ENCODE results near the gene ELP5.

The ELP5 gene, protein sequence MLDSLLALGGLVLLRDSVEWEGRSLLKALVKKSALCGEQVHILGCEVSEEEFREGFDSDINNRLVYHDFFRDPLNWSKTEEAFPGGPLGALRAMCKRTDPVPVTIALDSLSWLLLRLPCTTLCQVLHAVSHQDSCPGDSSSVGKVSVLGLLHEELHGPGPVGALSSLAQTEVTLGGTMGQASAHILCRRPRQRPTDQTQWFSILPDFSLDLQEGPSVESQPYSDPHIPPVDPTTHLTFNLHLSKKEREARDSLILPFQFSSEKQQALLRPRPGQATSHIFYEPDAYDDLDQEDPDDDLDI

DNA sequence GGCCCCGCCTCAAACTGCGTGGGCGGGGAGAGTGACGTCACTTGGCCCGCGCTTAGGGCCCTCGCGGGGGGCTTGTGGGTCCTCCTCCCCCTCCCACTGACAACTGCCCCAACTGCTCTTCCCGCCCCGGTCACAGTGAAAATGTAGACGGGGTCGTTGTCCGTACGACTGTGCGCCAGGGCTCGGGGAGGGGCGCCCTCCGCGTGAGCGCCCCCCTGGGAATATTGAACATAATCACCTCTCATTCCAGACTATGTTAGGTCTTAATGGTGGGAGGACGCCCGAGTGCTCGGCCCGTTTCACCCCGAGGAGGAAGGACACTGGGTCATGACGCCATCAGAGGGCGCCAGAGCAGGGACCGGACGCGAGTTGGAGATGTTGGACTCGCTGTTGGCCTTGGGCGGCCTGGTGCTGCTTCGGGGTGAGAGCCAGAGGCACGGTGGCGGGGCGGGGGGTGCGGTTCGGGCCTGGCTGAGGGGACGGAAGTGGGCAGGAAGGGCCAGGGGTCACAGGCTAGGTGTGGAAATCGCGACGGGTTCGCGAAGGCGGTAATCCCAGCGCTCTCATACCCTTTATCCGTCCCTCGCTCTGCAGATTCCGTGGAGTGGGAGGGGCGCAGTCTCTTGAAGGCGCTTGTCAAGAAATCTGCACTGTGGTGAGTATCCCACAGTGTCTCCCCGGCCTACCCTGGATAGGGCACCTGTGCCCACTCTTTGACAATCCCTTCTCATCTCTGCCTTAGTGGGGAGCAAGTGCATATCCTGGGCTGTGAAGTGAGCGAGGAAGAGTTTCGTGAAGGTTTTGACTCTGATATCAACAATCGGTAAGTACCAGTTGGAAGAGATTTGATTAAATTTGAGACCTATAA is at the start of gene ELP5:
Gene ELP5, plus strand, starts transcription at position 40 of the 868 bp plus-strand sequence. Its CDS starts 336 bp downstream, at position 376.
- Histone ChIP-seq H3K27me3 (ENCODE audit: control insufficient read depth in 1 of 2, insufficient read depth in 2 of 2, low read length in 2 of 2) (no peaks in the 10 kb centered on the region), H3K27ac (ENCODE audit: low read length) (peak within 1 kb of the TSS; percentile 99), H3K9ac (ENCODE audit: low read length in 2 of 2) (peak within 1 kb of the TSS; percentile 96 to 98), H3K9me3 (ENCODE audit: control insufficient read depth in 2 of 2, low read length in 2 of 2) (no peaks in the 10 kb centered on the region), H3K4me3 (ENCODE audit: low read length in 2 of 2) (peak within 1 kb of the TSS; percentile 87), H3K36me3 (ENCODE audit: control insufficient read depth in 2 of 2, insufficient read depth in 2 of 2, low read length in 2 of 2) (peaks cover 12 to 22% of the 10 kb centered on the region in 2 donors), H3K4me1 (ENCODE audit: control insufficient read depth, insufficient read depth, low read length) (peaks cover 30% of the 10 kb centered on the region)

DNA sequence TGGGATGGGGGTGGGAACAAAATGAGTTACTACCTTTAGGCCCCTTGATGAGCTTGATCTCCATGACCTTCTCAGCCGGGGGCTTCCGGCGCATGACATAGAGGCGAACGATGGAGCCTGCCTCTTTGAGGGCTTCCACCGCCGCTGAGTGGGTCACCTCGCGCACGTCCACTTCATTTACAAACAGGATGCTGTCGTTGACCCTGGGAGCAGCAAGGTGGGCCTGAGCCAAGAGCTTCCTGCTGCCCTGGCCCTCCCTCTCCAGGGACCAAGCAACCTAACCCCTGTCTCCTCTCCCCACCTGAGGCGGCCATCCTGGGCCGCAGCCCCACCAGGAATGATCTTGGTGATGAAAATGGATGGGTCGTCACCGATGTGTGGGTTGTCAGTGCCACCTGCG is 48.6 kb upstream of the ELP5 start:
- Histone ChIP-seq H3K9me3 (ENCODE audit: control insufficient read depth in 2 of 2, low read length in 2 of 2) (no peaks in the 10 kb centered on the region), H3K27me3 (ENCODE audit: control insufficient read depth in 1 of 2, insufficient read depth in 2 of 2, low read length in 2 of 2) (no peaks in the 10 kb centered on the region), H3K4me1 (ENCODE audit: control insufficient read depth, insufficient read depth, low read length) (peaks cover 18% of the 10 kb centered on the region), H3K36me3 (ENCODE audit: control insufficient read depth in 2 of 2, insufficient read depth in 2 of 2, low read length in 2 of 2) (peaks cover 9 to 17% of the 10 kb centered on the region in 2 donors), H3K4me3 (ENCODE audit: low read length in 2 of 2) (no peak overlapping the region), H3K9ac (ENCODE audit: low read length in 2 of 2) (no peak overlapping the region), H3K27ac (ENCODE audit: low read length) (no peak overlapping the region)

DNA sequence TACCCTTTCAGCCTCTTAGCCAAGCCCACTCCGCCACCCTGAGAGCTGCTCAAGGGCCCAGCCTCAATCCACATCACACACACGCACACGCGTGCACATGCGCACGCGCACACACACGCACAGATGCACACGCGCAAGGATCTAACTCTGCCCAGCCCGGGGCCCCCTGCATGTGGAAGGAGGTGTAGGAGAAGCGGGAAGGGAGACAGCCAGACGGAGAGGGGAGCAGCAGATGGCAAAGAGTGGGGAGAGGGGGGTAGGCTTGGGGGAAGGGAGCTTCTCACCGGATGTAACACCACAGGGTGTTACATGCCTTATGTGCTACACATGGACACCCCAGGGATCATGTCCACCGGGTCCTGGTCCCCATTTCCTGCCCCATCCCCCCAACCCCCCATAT is 47.7 kb upstream of the ELP5 start:
- no peaks in the 10 kb centered on the region for H3K27me3 ChIP-seq (ENCODE audit: control insufficient read depth in 1 of 2, insufficient read depth in 2 of 2, low read length in 2 of 2)
- peak overlapping the region; percentile 68 to 82 for H3K4me3 ChIP-seq (ENCODE audit: low read length in 2 of 2)
- peaks cover 18% of the 10 kb centered on the region for H3K4me1 ChIP-seq (ENCODE audit: control insufficient read depth, insufficient read depth, low read length)
- peak overlapping the region in 1 of 2 donors; percentile 61 for H3K9ac ChIP-seq (ENCODE audit: low read length in 2 of 2)
- H3K27ac ChIP-seq (ENCODE audit: low read length): peak overlapping the region; percentile 69
- H3K9me3 ChIP-seq (ENCODE audit: control insufficient read depth in 2 of 2, low read length in 2 of 2): no peaks in the 10 kb centered on the region
- H3K36me3 ChIP-seq (ENCODE audit: control insufficient read depth in 2 of 2, insufficient read depth in 2 of 2, low read length in 2 of 2): peaks cover 9 to 17% of the 10 kb centered on the region in 2 donors

DNA sequence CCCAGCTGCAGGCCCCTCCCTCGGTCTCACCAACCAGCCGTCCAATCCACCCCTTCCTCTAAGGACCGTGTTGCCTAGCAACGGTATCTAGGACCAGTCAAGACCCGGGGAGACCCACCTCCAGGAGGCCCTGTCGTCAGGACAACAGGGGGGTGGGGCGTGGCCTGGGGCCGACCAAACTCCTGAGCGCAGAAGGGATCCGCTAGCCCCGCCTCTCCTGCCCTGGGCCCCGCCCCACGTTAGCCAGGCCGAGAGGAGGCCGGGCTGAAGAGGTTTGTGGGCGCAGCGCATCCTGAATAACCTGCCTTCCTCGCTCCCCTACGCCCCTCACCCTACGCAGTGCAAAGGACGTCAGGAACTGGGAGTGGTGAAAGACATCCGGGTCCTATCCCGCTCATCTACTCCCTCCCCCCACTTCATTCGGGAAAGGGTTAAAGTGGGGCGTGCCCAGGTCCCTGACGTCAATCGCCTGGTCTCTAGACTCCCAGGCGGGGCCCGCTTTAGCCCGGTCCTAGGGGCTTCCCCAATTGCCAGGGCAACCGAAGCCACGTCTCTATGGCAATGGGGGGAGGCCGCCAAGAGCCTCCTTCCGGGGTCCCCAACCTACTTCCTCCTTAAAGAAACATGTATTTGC is 47.1 kb upstream of the ELP5 start:
- Histone ChIP-seq H3K4me1 (ENCODE audit: control insufficient read depth, insufficient read depth, low read length) (peaks cover 18% of the 10 kb centered on the region), H3K27ac (ENCODE audit: low read length) (peak overlapping the region; percentile 69), H3K4me3 (ENCODE audit: low read length in 2 of 2) (peak overlapping the region; percentile 68 to 82), H3K36me3 (ENCODE audit: control insufficient read depth in 2 of 2, insufficient read depth in 2 of 2, low read length in 2 of 2) (peaks cover 9 to 17% of the 10 kb centered on the region in 2 donors), H3K9ac (ENCODE audit: low read length in 2 of 2) (peak overlapping the region; percentile 61 to 80), H3K9me3 (ENCODE audit: control insufficient read depth in 2 of 2, low read length in 2 of 2) (no peaks in the 10 kb centered on the region), H3K27me3 (ENCODE audit: control insufficient read depth in 1 of 2, insufficient read depth in 2 of 2, low read length in 2 of 2) (no peaks in the 10 kb centered on the region)

DNA sequence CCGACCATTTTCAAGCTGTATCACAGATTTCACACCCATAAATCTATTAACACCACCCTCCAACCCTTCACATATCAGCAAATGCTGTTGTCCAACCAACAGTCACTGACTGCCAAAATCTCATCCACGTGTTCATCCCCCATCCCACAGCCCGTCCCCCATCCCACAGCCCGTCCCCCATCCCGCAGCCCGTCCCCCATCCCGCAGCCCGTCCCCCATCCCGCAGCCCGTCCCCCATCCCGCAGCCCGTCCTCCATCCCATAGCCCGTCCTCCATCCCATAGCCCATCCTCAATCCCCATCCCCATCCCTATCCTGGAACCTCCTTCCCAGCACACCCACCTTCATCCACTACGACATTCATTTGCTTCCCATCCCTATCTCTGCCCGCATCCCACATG is 46.5 kb upstream of the ELP5 start:
- Histone ChIP-seq H3K9ac (ENCODE audit: low read length in 2 of 2) (peak overlapping the region; percentile 61 to 80), H3K4me1 (ENCODE audit: control insufficient read depth, insufficient read depth, low read length) (peaks cover 18% of the 10 kb centered on the region)

DNA sequence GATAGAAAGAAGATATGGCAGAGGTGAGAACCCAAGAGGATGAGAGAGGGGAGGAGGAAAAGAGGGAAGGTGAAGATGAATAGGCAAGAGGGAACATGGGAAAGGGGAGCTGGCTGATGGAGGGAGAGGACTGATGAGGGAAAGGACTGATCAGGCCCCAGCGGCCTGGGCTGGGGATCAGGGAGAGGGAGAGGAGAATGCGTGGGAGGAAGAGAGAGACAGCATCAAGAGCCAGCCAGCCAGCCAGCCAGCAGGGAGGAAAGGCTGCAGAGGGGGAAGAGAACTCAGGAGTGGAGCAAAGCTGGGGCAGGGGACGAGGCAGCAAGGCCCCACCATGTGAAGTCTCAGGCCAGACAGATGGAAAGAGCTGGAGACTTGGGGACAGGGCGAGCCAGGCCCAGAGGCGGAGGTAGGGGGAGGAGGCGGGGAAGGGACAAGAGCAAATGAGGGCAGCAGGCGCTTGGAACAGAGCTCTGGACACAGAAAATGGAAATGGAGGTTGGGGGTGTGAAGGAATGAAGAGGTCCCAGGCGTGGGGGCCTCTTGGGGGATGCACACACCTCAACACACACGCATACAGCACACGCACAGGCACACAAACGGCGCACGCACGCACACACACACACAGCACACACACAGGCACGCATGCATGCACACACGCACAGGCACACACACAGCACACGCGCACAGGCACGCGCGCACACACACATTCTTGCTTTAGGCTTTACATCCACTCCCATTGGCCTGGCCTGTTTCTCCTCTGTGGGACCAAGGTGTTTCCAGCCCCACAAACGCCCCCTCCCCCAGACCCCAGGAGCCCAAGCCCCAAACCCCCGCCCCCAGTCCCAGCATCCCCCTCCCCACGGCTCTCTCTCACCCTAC is 44.7 kb upstream of the ELP5 start:
- Histone ChIP-seq H3K9me3 (ENCODE audit: control insufficient read depth in 2 of 2, low read length in 2 of 2) (no peaks in the 10 kb centered on the region), H3K9ac (ENCODE audit: low read length in 2 of 2) (peak overlapping the region in 1 of 2 donors; percentile 32), H3K36me3 (ENCODE audit: control insufficient read depth in 2 of 2, insufficient read depth in 2 of 2, low read length in 2 of 2) (peaks cover 9 to 13% of the 10 kb centered on the region in 2 donors), H3K4me3 (ENCODE audit: low read length in 2 of 2) (peak overlapping the region in 1 of 2 donors; percentile 8), H3K4me1 (ENCODE audit: control insufficient read depth, insufficient read depth, low read length) (peaks cover 24% of the 10 kb centered on the region), H3K27me3 (ENCODE audit: control insufficient read depth in 1 of 2, insufficient read depth in 2 of 2, low read length in 2 of 2) (no peaks in the 10 kb centered on the region), H3K27ac (ENCODE audit: low read length) (no peak overlapping the region)

More for the DNA sequence above, 46.5 kb upstream of the ELP5 start:
- Histone ChIP-seq H3K9me3 (ENCODE audit: control insufficient read depth in 2 of 2, low read length in 2 of 2) (no peaks in the 10 kb centered on the region), H3K27ac (ENCODE audit: low read length) (peak overlapping the region; percentile 69), H3K36me3 (ENCODE audit: control insufficient read depth in 2 of 2, insufficient read depth in 2 of 2, low read length in 2 of 2) (peaks cover 9 to 17% of the 10 kb centered on the region in 2 donors), H3K27me3 (ENCODE audit: control insufficient read depth in 1 of 2, insufficient read depth in 2 of 2, low read length in 2 of 2) (no peaks in the 10 kb centered on the region), H3K4me3 (ENCODE audit: low read length in 2 of 2) (peak overlapping the region; percentile 68 to 82)

DNA sequence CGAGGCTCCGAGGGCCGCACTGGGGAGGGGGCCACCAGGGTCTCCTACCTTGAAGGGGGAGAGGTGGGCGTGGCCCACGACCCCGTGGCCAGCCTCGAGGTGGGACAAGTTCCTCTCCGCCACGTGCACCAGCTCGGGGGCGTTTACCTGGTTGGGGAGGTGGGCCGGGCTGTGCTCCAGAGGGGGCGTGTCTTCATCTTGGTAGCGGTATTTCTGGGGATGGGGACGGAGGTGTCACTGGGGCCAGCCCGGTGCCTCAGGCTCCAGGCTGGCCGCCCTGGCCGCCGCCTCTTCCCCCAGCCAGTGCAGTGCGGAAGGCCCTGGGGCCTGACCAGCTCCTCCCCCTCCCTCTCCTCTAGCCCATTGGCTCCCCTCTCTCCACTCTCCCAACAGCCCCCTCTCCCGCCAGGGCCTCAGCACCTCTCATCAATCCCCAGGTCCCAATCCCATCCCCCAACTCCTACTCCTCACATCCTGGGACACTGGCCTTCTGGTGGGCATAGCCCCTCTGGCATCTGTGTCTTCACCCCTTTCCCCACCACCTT is 43.9 kb upstream of the ELP5 start:
- Histone ChIP-seq H3K9me3 (ENCODE audit: control insufficient read depth in 2 of 2, low read length in 2 of 2) (no peaks in the 10 kb centered on the region), H3K36me3 (ENCODE audit: control insufficient read depth in 2 of 2, insufficient read depth in 2 of 2, low read length in 2 of 2) (peaks cover 3 to 6% of the 10 kb centered on the region in 2 donors), H3K9ac (ENCODE audit: low read length in 2 of 2) (no peak overlapping the region), H3K27ac (ENCODE audit: low read length) (no peak overlapping the region), H3K4me3 (ENCODE audit: low read length in 2 of 2) (no peak overlapping the region), H3K4me1 (ENCODE audit: control insufficient read depth, insufficient read depth, low read length) (peaks cover 24% of the 10 kb centered on the region), H3K27me3 (ENCODE audit: control insufficient read depth in 1 of 2, insufficient read depth in 2 of 2, low read length in 2 of 2) (no peaks in the 10 kb centered on the region)

DNA sequence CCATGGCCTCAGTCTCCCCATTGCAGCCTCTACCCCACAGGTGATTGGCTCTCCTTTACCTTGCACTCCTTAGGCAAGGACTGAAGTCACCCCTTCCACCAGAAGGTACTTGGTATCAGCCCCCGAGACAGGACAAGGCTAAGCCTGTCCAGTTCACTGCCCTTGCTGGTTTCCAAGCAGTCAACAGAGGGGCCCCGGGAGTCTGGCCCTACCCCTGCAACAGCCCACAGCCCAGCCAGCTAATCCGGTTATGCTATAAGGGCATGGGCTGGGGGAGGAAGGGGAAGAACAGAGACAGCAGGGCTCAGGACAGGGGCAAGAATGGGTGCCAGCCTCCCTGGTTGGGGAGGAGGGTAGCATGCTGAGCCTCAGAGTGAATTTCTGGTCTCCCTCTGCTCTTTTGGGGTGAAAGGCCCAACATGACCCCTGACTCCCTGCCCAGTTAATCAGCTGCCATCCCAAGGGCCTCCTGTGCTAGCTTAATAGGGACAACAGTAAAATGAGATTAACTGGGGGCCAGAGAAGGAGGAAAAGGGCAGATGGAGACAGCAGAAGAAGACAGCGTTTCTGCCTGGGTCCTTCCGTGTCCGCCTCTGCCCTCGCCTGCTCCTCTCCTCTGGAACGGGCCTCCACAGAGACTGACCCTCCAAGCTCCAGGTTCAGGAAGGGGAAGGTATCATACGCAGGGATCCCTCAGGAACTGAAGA is 43.1 kb upstream of the ELP5 start:
- Histone ChIP-seq H3K9ac (ENCODE audit: low read length in 2 of 2) (no peak overlapping the region), H3K27ac (ENCODE audit: low read length) (no peak overlapping the region), H3K4me3 (ENCODE audit: low read length in 2 of 2) (no peak overlapping the region), H3K36me3 (ENCODE audit: control insufficient read depth in 2 of 2, insufficient read depth in 2 of 2, low read length in 2 of 2) (no peaks in the 10 kb centered on the region), H3K4me1 (ENCODE audit: control insufficient read depth, insufficient read depth, low read length) (peaks cover 27% of the 10 kb centered on the region), H3K27me3 (ENCODE audit: control insufficient read depth in 1 of 2, insufficient read depth in 2 of 2, low read length in 2 of 2) (no peaks in the 10 kb centered on the region), H3K9me3 (ENCODE audit: control insufficient read depth in 2 of 2, low read length in 2 of 2) (no peaks in the 10 kb centered on the region)

DNA sequence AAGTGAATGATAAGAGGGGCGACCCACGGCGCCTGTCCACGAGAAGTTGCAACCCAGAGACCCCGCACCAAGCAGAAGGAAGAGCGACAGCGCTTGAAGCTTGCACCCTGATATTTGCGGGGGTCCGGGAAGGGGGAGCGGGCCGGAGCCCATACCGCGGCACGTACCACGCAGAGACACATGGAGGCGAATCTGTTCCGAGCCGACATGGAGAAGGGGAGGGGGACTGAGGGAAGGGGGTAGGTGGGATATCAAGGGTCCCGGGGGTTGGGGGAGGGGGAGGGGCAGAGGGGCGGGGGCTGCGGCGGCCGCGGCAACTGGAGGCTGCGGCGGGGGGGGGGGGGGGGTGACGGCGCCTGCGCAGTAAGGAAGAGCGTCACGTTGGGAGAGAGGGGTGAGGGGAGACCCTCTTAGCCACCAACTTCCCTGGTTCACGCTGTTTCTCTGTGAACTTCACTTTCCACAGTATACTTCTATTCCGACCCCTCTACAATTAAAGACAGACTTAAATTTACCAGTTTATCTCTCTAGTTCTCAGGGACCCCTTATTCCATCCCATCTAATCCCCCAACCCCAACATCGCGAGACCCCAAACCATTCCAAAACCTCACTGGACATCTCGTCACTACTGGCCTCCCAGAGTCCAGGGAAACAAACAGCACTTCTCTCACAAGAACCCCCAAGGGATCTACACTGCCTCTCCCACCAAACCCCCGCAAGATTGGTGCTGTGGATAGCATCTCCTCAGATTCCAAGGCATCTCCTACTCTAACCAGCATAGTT is 40.3 kb upstream of the ELP5 start:
- Histone ChIP-seq H3K9ac (ENCODE audit: low read length in 2 of 2) (no peak overlapping the region), H3K4me1 (ENCODE audit: control insufficient read depth, insufficient read depth, low read length) (peaks cover 36% of the 10 kb centered on the region)

More for the DNA sequence above, 40.3 kb upstream of the ELP5 start:
- Histone ChIP-seq H3K27ac (ENCODE audit: low read length) (no peak overlapping the region), H3K36me3 (ENCODE audit: control insufficient read depth in 2 of 2, insufficient read depth in 2 of 2, low read length in 2 of 2) (no peaks in the 10 kb centered on the region), H3K27me3 (ENCODE audit: control insufficient read depth in 1 of 2, insufficient read depth in 2 of 2, low read length in 2 of 2) (no peaks in the 10 kb centered on the region), H3K9me3 (ENCODE audit: control insufficient read depth in 2 of 2, low read length in 2 of 2) (no peaks in the 10 kb centered on the region), H3K4me3 (ENCODE audit: low read length in 2 of 2) (peak overlapping the region in 1 of 2 donors; percentile 54)

All from stomach smooth muscle (tissue), 2 donors.